HL-60 (cell line): ENCODE data around the gene TRAP1.

Experiments used
- DNase-seq, 2 experiments: peaks; one replicate each; pipeline ENCODE4 v3.0.0-alpha.2; 2010 to 2020; ENCODE audit warnings: low read depth in 1 of 2, low spot score in 1 of 2
- H3K27ac ChIP-seq: fragments of 250-450 bp; sonication (Bioruptor Pico); replicated peaks from 2 replicates; pipeline ENCODE4 v1.5.1; 2020; ENCODE audit warnings: mild to moderate bottlenecking, moderate library complexity
- H3K27me3 ChIP-seq: fragments of 250-450 bp; sonication (Bioruptor Pico); 2 replicates; pipeline ENCODE4 v1.5.1; 2021; ENCODE audit warnings: mild to moderate bottlenecking, moderate library complexity; ENCODE audit not compliant: insufficient read depth, poor library complexity, severe bottlenecking
- H3K4me3 ChIP-seq: replicated peaks from 2 replicates; pipeline ENCODE4 v1.5.1; 2011; ENCODE audit warnings: mild to moderate bottlenecking, control low read depth, low read length; ENCODE audit not compliant: insufficient read depth
- CTCF ChIP-seq: IDR thresholded peaks from one replicate; pipeline ENCODE4 v1.5.1; 2011; ENCODE audit warnings: low read length, control low read depth, inconsistent platforms; ENCODE audit not compliant: insufficient read depth
- GABPA ChIP-seq: IDR thresholded peaks from 2 replicates; pipeline ENCODE4 v1.6.1; 2012; ENCODE audit warnings: low read depth
- POLR2AphosphoS5 ChIP-seq: IDR thresholded peaks from 2 replicates; pipeline ENCODE4 v1.6.1; 2012; ENCODE audit warnings: low read depth
- REST ChIP-seq: IDR thresholded peaks from 2 replicates; pipeline ENCODE4 v1.6.1; 2012; ENCODE audit warnings: low read depth; ENCODE audit not compliant: insufficient replicate concordance
- SPI1 ChIP-seq: IDR thresholded peaks from 2 replicates; pipeline ENCODE4 v1.6.1; 2012; ENCODE audit warnings: low read depth, mild to moderate bottlenecking, borderline replicate concordance

Gene TRAP1

GRCh38 chr16:3738541-3738940 is 21.2 kb upstream of the TRAP1 start:
- Histone ChIP-seq H3K27me3 (no peaks in the 10 kb centered on the region), H3K4me3 (no peak overlapping the region), H3K27ac (no peak overlapping the region)
- DNase-seq = no peak
- TF ChIP-seq REST = no peak
- TF ChIP-seq POLR2AphosphoS5 = no peak
- TF ChIP-seq SPI1 = no peak
- no peak for TF ChIP-seq CTCF
- no peak for TF ChIP-seq GABPA

GRCh38 chr16:3738128-3738527 is 20.8 kb upstream of the TRAP1 start:
- no peak for DNase-seq
- H3K27ac ChIP-seq = no peak overlapping the region
- TF ChIP-seq SPI1 (no peak), REST (no peak), GABPA (no peak), CTCF (no peak), POLR2AphosphoS5 (no peak)
- H3K4me3 ChIP-seq = no peak overlapping the region
- H3K27me3 ChIP-seq = no peaks in the 10 kb centered on the region

GRCh38 chr16:3737181-3737580 is 19.9 kb upstream of the TRAP1 start:
- H3K27me3 ChIP-seq = no peaks in the 10 kb centered on the region
- H3K4me3 ChIP-seq = no peak overlapping the region
- DNase-seq = no peak
- H3K27ac ChIP-seq = no peak overlapping the region
- no peak for TF ChIP-seq GABPA
- no peak for TF ChIP-seq POLR2AphosphoS5
- TF ChIP-seq SPI1 = no peak
- TF ChIP-seq REST = no peak
- no peak for TF ChIP-seq CTCF
